OCI-LY3 (cell line): ENCODE results near the gene PEX12.
"Not testable (repeated sequence)": the region's sequence is repeated elsewhere in the genome, so short reads cannot be mapped to it uniquely, and the experiment has no call there.

Experiments used
- H2AFZ ChIP-seq: fragments of 200-600, 300-600 bp; shearing (Covaris generic); 2 replicates; pipeline ENCODE4 v1.6.0; 2014; ENCODE audit warnings: antibody characterized with exemption, low read depth, low read length
- H3K27ac ChIP-seq: fragments of 200-600, 300-600 bp; sonication (generic); 2 replicates; pipeline ENCODE4 v1.5.1; 2014; ENCODE audit warnings: mild to moderate bottlenecking, low read length, moderate library complexity, mixed read lengths
- H3K27me3 ChIP-seq: fragments of 200-600, 300-600 bp; sonication (generic); 2 replicates; pipeline ENCODE4 v1.6.1; 2014; ENCODE audit warnings: low read depth, low read length, mixed read lengths
- H3K36me3 ChIP-seq: fragments of 200-600, 300-600 bp; sonication (generic); replicated peaks from 2 replicates; pipeline ENCODE3; 2014; ENCODE audit warnings: low read depth, low read length, mixed read lengths
- H3K4me1 ChIP-seq: fragments of 300-600, 200-600 bp; sonication (generic); 2 replicates; pipeline ENCODE4 v1.6.1; 2014; ENCODE audit warnings: low read length, mixed read lengths
- H3K4me2 ChIP-seq: fragments of 200-600, 300-600 bp; sonication (generic); 2 replicates; pipeline ENCODE4 v1.6.1; 2014; ENCODE audit warnings: low read length, mixed read lengths
- H3K4me3 ChIP-seq: fragments of 300-600, 200-600 bp; sonication (generic); 2 replicates; pipeline ENCODE4 v1.5.1; 2014; ENCODE audit warnings: antibody characterized with exemption, mild to moderate bottlenecking, low read length, moderate library complexity
- H3K79me2 ChIP-seq: fragments of 300-600, 200-600 bp; shearing (Covaris generic); 2 replicates; pipeline ENCODE4 v1.6.1; 2014; ENCODE audit warnings: mild to moderate bottlenecking, low read length, mixed read lengths
- H3K9ac ChIP-seq: fragments of 300-600, 200-600 bp; shearing (Covaris generic); 2 replicates; pipeline ENCODE4 v1.6.0; 2014; ENCODE audit warnings: mild to moderate bottlenecking, low read length, moderate library complexity
- H3K9me3 ChIP-seq: fragments of 200-600, 300-600 bp; shearing (Covaris generic); 2 replicates; pipeline ENCODE4 v1.6.1; 2014; ENCODE audit warnings: low read length, mixed read lengths; ENCODE audit not compliant: insufficient read depth
- H4K20me1 ChIP-seq: fragments of 200-600, 300-600 bp; sonication (generic); 2 replicates; pipeline ENCODE4 v1.6.1; 2016; ENCODE audit warnings: low read length, mixed read lengths; ENCODE audit not compliant: insufficient read depth
- EZH2phosphoT487 ChIP-seq: fragments of 200-600 bp; shearing (Covaris generic); IDR thresholded peaks from 2 replicates; pipeline ENCODE4 v1.6.1; 2018; ENCODE audit warnings: antibody characterized with exemption, mixed run types, low read depth
- TF ChIP-seq, protein P1 (sequence below): fragments of 200-600, 300-600 bp; sonication (generic); IDR thresholded peaks from 2 replicates; pipeline ENCODE4 v1.5.1; 2014; ENCODE audit warnings: antibody characterized with exemption, low read length, low read depth

Gene PEX12

DNA sequence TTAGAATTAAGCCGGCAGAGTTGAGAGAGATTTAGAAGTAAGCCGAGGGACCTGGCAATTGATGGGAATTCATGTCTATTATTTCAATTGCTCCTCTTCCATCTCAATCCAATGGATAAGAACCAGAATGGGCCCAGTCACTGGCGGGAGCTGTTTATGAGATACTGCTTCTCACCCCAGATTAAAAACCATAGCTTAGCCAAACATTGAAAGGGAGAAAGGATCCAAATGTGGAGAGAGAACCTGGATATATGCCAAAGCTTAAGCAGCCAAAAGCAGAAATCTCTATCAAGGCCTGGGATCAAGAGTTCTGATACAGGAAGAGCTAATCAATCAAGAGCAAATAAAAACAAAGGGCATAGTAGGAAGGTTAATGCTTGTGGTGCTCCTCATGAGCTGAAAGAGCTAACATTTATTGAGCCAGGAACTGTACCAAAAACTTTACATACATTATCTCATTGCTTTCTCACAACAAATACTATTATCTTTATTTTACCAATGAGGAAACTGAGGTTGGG lies 43.7 kb downstream of the PEX12 start:
- Histone ChIP-seq H2AFZ (no peak overlapping the region), H4K20me1 (no peaks in the 10 kb centered on the region), H3K4me1 (peaks cover 30% of the 10 kb centered on the region), H3K9ac (no peak overlapping the region), H3K36me3 (no peaks in the 10 kb centered on the region), H3K4me2 (no peak overlapping the region), H3K4me3 (no peak overlapping the region), H3K79me2 (no peaks in the 10 kb centered on the region), H3K27ac (no peak overlapping the region), H3K9me3 (no peaks in the 10 kb centered on the region), H3K27me3 (no peaks in the 10 kb centered on the region)
- TF ChIP-seq EZH2phosphoT487 = no peak
- TF ChIP-seq, protein P1, sequence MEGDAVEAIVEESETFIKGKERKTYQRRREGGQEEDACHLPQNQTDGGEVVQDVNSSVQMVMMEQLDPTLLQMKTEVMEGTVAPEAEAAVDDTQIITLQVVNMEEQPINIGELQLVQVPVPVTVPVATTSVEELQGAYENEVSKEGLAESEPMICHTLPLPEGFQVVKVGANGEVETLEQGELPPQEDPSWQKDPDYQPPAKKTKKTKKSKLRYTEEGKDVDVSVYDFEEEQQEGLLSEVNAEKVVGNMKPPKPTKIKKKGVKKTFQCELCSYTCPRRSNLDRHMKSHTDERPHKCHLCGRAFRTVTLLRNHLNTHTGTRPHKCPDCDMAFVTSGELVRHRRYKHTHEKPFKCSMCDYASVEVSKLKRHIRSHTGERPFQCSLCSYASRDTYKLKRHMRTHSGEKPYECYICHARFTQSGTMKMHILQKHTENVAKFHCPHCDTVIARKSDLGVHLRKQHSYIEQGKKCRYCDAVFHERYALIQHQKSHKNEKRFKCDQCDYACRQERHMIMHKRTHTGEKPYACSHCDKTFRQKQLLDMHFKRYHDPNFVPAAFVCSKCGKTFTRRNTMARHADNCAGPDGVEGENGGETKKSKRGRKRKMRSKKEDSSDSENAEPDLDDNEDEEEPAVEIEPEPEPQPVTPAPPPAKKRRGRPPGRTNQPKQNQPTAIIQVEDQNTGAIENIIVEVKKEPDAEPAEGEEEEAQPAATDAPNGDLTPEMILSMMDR = no peak

DNA sequence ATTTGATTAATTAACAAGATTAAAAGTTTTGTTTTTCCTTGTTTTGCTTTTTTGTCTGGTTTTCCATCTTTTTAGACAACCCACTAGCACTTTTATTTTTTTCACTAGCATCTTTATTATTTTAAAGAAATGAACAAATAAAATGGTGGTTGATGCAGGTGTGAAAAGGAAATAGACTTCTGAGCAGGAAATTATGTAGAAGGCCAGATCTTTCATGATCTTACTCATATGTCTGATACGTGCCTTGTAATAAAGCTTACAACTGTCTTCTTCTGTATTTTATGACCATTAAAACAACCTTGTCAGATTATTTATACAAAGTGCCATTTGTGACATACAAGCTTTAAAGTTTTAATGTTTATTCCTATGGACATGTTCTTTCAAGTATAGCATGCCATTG lies 47.2 kb downstream of the PEX12 start:
- no peak overlapping the region for H3K4me2 ChIP-seq
- H3K79me2 ChIP-seq = no peaks in the 10 kb centered on the region

DNA sequence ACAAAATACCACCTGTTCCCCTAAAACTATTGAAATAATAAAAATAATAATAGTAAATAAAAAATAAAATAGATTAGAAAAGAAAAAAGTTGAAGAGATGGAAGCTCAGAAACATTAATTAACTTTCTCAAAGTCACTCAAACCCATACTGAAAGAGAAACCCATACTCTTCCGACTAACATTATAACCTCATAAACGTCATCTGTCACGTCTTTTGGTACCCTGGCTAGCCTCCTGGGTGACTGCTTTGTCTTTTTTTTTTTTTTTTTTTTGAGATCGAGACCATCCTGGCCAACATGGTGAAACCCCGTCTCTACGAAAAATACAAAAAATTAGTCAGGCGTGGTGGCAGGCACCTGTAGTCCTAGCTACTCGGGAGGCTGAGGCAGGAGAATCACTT lies 48.5 kb downstream of the PEX12 start:
- peaks cover 5% of the 10 kb centered on the region; the same call in 1 of the 2 replicates for H3K4me1 ChIP-seq
- no peaks in the 10 kb centered on the region for H3K27me3 ChIP-seq
- H3K79me2 ChIP-seq = no peaks in the 10 kb centered on the region
- H3K4me3 ChIP-seq = no peak overlapping the region
- H2AFZ ChIP-seq = no peak overlapping the region
- no peak overlapping the region for H3K27ac ChIP-seq
- no peaks in the 10 kb centered on the region for H4K20me1 ChIP-seq
- no peaks in the 10 kb centered on the region for H3K36me3 ChIP-seq
- H3K9me3 ChIP-seq = no peaks in the 10 kb centered on the region
- H3K4me2 ChIP-seq = no peak overlapping the region
- TF ChIP-seq, protein P1 = no peak
- TF ChIP-seq EZH2phosphoT487 = no peak
- H3K9ac ChIP-seq = no peak overlapping the region

More for the DNA sequence above, 47.2 kb downstream of the PEX12 start:
- Histone ChIP-seq H3K4me1 (peaks cover 5% of the 10 kb centered on the region; the same call in 1 of the 2 replicates), H3K27ac (no peak overlapping the region), H3K36me3 (no peaks in the 10 kb centered on the region), H4K20me1 (no peaks in the 10 kb centered on the region), H2AFZ (no peak overlapping the region), H3K27me3 (no peaks in the 10 kb centered on the region), H3K4me3 (no peak overlapping the region), H3K9ac (no peak overlapping the region), H3K9me3 (no peaks in the 10 kb centered on the region)
- TF ChIP-seq EZH2phosphoT487 = no peak
- TF ChIP-seq, protein P1 = no peak

DNA sequence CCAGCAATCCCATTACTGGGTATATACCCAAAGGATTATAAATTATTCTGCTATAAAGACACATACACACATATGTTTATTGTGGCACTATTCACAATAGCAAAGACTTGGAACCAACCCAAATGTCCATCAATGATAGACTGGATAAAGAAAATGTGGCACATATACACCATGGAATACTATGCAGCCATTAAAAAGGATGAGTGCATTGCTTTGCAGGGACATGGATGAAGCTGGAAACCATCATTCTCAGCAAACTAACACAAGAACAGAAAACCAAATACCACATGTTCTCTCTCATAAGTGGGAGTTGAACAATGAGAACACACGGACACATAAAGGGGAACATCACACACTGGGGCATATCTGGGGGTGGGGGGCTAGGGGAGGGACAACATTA lies 49.0 kb downstream of the PEX12 start:
- H3K9me3 ChIP-seq, H3K36me3 ChIP-seq, H3K27me3 ChIP-seq, H2AFZ ChIP-seq, H3K4me1 ChIP-seq, H4K20me1 ChIP-seq, H3K4me2 ChIP-seq, H3K79me2 ChIP-seq, H3K9ac ChIP-seq, H3K4me3 ChIP-seq, H3K27ac ChIP-seq: not testable (repeated sequence)
